ENCODE results near the gene RCAN2. TPM values are rescaled to one million over a fixed set of nuclear protein-coding genes. Genes with fewer than 3 reads are reported as not detected.

Gene RCAN2
- total and polyA plus RNA-seq, 2 donors (not counting 1 experiment from before 2014, with no cell fraction given): not detected

GRCh38 chr6:46324706-46325105 is 166.5 kb downstream of the RCAN2 start:
- Histone ChIP-seq H3K9me3 (ENCODE audit: control extremely low read depth in 1 of 3, control insufficient read depth in 2 of 3, insufficient read depth in 1 of 3, low read length in 2 of 3) (no peaks in the 10 kb centered on the region), H3K4me3 (ENCODE audit: control extremely low read depth in 1 of 5, extremely low read depth in 1 of 5, insufficient read depth in 1 of 5, low read depth in 2 of 5, low read length in 4 of 5) (no peak overlapping the region), H3K36me3 (replicated peaks in 1 of 2; ENCODE audit: control extremely low read depth in 1 of 2, control insufficient read depth in 1 of 2, extremely low read depth in 1 of 2, insufficient read depth in 2 of 2, low read length in 1 of 2) (no peaks in the 10 kb centered on the region), H3K4me2 (replicated peaks; ENCODE audit: low read depth, low read length, poor library complexity, severe bottlenecking) (no peak overlapping the region), H3K27ac (ENCODE audit: low read length in 2 of 2) (no peak overlapping the region), H3K27me3 (replicated peaks in 1 of 4; ENCODE audit: control extremely low read depth in 1 of 4, control insufficient read depth in 3 of 4, insufficient read depth in 4 of 4, low read length in 3 of 4) (peaks cover 0 to 8% (median 0%) of the 10 kb centered on the region in 4 experiments), H3K79me2 (ENCODE audit: control insufficient read depth, insufficient read depth, low read length) (no peaks in the 10 kb centered on the region), H4K20me1 (ENCODE audit: control insufficient read depth, insufficient read depth, low read length, poor library complexity, severe bottlenecking) (no peaks in the 10 kb centered on the region), H3K9ac (ENCODE audit: low read length) (no peak overlapping the region), H2AFZ (ENCODE audit: insufficient read depth, low read depth, low read length, poor library complexity, severe bottlenecking) (no peak overlapping the region), H3K4me1 (ENCODE audit: control insufficient read depth in 2 of 2, insufficient read depth in 2 of 2, low read length in 2 of 2) (peaks cover 0 to 7% of the 10 kb centered on the region in 2 donors)
- Mint-ChIP-seq H3K4me1 (peaks cover 8% of the 10 kb centered on the region), H3K27me3 (peaks cover 6% of the 10 kb centered on the region), H3K9me3 (ENCODE audit: insufficient read depth) (no peaks in the 10 kb centered on the region), H3K27ac (no peak overlapping the region), H3K4me3 (no peak overlapping the region)
- intact Hi-C loops (cut with micrococcal nuclease): no loop called here
- 100% methylated on average over 1 of the region's 2 CpGs for WGBS (ENCODE audit: insufficient coverage)
- ChIA-PET CTCF (no interaction called here), POLR2A (no interaction called here)
- TF ChIP-seq EZH2 (IDR thresholded peaks at IDR 0.05; ENCODE audit: borderline replicate concordance, insufficient read depth, low read depth, low read length, poor library complexity, severe bottlenecking) (no peak), CTCF (IDR thresholded peaks at IDR 0.05) (no peak)
- ATAC-seq (ENCODE audit: low read depth) (no peak), DNase-seq (no peak)

- Histone ChIP-seq H3K79me2 (ENCODE audit: control insufficient read depth, insufficient read depth, low read length) (no peaks in the 10 kb centered on the region), H3K4me2 (replicated peaks; ENCODE audit: low read depth, low read length, poor library complexity, severe bottlenecking) (no peak overlapping the region), H3K9ac (ENCODE audit: low read length) (no peak overlapping the region), H3K36me3 (replicated peaks in 1 of 2; ENCODE audit: control extremely low read depth in 1 of 2, control insufficient read depth in 1 of 2, extremely low read depth in 1 of 2, insufficient read depth in 2 of 2, low read length in 1 of 2) (no peaks in the 10 kb centered on the region), H4K20me1 (ENCODE audit: control insufficient read depth, insufficient read depth, low read length, poor library complexity, severe bottlenecking) (no peaks in the 10 kb centered on the region), H3K27me3 (replicated peaks in 1 of 4; ENCODE audit: control extremely low read depth in 1 of 4, control insufficient read depth in 3 of 4, insufficient read depth in 4 of 4, low read length in 3 of 4) (peaks cover 0 to 8% (median 0%) of the 10 kb centered on the region in 4 experiments), H2AFZ (ENCODE audit: insufficient read depth, low read depth, low read length, poor library complexity, severe bottlenecking) (no peak overlapping the region), H3K9me3 (ENCODE audit: control extremely low read depth in 1 of 3, control insufficient read depth in 2 of 3, insufficient read depth in 1 of 3, low read length in 2 of 3) (no peaks in the 10 kb centered on the region), H3K27ac (ENCODE audit: low read length in 2 of 2) (no peak overlapping the region), H3K4me3 (ENCODE audit: control extremely low read depth in 1 of 5, extremely low read depth in 1 of 5, insufficient read depth in 1 of 5, low read depth in 2 of 5, low read length in 4 of 5) (no peak overlapping the region), H3K4me1 (ENCODE audit: control insufficient read depth in 2 of 2, insufficient read depth in 2 of 2, low read length in 2 of 2) (peaks cover 0 to 7% of the 10 kb centered on the region in 2 donors)
- ChIA-PET CTCF (interaction anchor here (0.8 to 1.5 kb wide), 2 partner anchors 12 to 86 kb away, joined by 3 to 4 read pairs; no protein-coding TSS in a partner anchor), POLR2A (no interaction called here)
- intact Hi-C loops (cut with micrococcal nuclease): no loop called here
- Mint-ChIP-seq H3K27ac (no peak overlapping the region), H3K27me3 (peaks cover 3% of the 10 kb centered on the region), H3K4me1 (peaks cover 8% of the 10 kb centered on the region), H3K4me3 (no peak overlapping the region), H3K9me3 (ENCODE audit: insufficient read depth) (no peaks in the 10 kb centered on the region)
- WGBS (ENCODE audit: insufficient coverage): 100% methylated on average over 2 of the region's 3 CpGs
- DNase-seq (no peak), ATAC-seq (ENCODE audit: low read depth) (no peak)
- TF ChIP-seq CTCF (IDR thresholded peaks at IDR 0.05) (no peak), EZH2 (IDR thresholded peaks at IDR 0.05; ENCODE audit: borderline replicate concordance, insufficient read depth, low read depth, low read length, poor library complexity, severe bottlenecking) (no peak)
These were observed 167.2 kb downstream of the RCAN2 start for GRCh38 chr6:46323966-46324622.

All from B cell (primary cell).